ENCODE measurements around the gene SYTL3.
"Not testable (repeated sequence)": the region's sequence is repeated elsewhere in the genome, so short reads cannot be mapped to it uniquely, and the experiment has no call there.

SYTL3 gene

GRCh38 chr6:158642097-158642601 is 7.7 kb upstream of the SYTL3 start:
- peak; percentile 60 for DNase-seq

- no peak for DNase-seq
Observed at GRCh38 chr6:158643836-158644230, 6.0 kb upstream of the SYTL3 start.

GRCh38 chr6:158644231-158645063 is 5.4 kb upstream of the SYTL3 start, which contains the start of gene DYNLT1:
Gene DYNLT1 (minus strand): TSS chr6:158644743. CDS start chr6:158644708, 35 bp downstream.
- peak; percentile 90 for DNase-seq

- no peak for DNase-seq
Observed at GRCh38 chr6:158645064-158646022, 4.5 kb upstream of the SYTL3 start.

GRCh38 chr6:158646023-158646910 is 3.6 kb upstream of the SYTL3 start:
- DNase-seq, result no peak

- DNase-seq, result no peak
Observed at GRCh38 chr6:158647501-158647900, 2.4 kb upstream of the SYTL3 start.

- no peak for DNase-seq
Observed at GRCh38 chr6:158648682-158649131, 1.1 kb upstream of the SYTL3 start.

- DNase-seq, result not testable (repeated sequence)
Observed at GRCh38 chr6:158651981-158652737, 2.3 kb downstream of the SYTL3 start.

GRCh38 chr6:158653577-158654354 is 3.9 kb downstream of the SYTL3 start:
- DNase-seq, result no peak

- DNase-seq, result no peak
Observed at GRCh38 chr6:158654498-158654897, 4.6 kb downstream of the SYTL3 start.

GRCh38 chr6:158654960-158655489 is 5.2 kb downstream of the SYTL3 start:
- DNase-seq, result no peak

GRCh38 chr6:158655569-158656450 is 6.0 kb downstream of the SYTL3 start:
- DNase-seq, result no peak

- not testable (repeated sequence) for DNase-seq
Observed at GRCh38 chr6:158656986-158657385, 7.1 kb downstream of the SYTL3 start.

- DNase-seq, result no peak
Observed at GRCh38 chr6:158660333-158660754, 10.5 kb downstream of the SYTL3 start.

GRCh38 chr6:158661156-158661685 is 11.4 kb downstream of the SYTL3 start:
- DNase-seq, result no peak

GRCh38 chr6:158662607-158662953 is 12.7 kb downstream of the SYTL3 start:
- no peak for DNase-seq

GRCh38 chr6:158662954-158663624 is 13.2 kb downstream of the SYTL3 start:
- DNase-seq, result no peak

- no peak for DNase-seq
Observed at GRCh38 chr6:158663625-158664165, 13.8 kb downstream of the SYTL3 start.
